ENCODE results near the gene TRIO.

The TRIO gene

DNA sequence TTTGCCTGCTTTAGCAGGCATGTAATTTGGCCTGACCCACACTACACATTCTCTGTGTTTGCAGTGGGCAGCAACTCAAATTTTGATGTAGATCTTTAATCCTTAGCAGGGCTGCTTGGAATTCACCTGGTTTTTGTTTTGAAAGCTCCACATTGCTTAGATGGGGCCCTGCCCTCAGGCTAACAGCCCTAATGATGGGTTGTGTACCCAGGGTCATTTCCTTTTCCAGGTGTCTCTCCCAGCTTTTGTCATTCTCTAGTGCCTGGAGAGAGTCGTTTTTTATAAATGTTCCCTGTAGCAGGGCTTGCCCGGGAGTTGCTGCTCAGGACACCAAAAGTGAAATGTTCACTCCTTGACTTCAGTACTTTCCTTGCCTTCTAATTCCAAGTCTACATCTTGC, 126.3 kb downstream of the TRIO start:
- Histone ChIP-seq H3K36me3 (no peaks in the 10 kb centered on the region), H3K4me1 (ENCODE audit: control insufficient read depth in 1 of 2, insufficient read depth in 1 of 2, low read depth in 1 of 2, low read length in 1 of 2) (peaks cover 5% of the 10 kb centered on the region in 2 experiments), H3K27me3 (no peaks in the 10 kb centered on the region), H3K9me3 (no peaks in the 10 kb centered on the region), H3K4me3 (ENCODE audit: low read depth in 1 of 2, low read length in 1 of 2) (no peak overlapping the region), H3K27ac (no peak overlapping the region)
- no peak for TF ChIP-seq CTCF (IDR thresholded peaks at IDR 0.05)

DNA sequence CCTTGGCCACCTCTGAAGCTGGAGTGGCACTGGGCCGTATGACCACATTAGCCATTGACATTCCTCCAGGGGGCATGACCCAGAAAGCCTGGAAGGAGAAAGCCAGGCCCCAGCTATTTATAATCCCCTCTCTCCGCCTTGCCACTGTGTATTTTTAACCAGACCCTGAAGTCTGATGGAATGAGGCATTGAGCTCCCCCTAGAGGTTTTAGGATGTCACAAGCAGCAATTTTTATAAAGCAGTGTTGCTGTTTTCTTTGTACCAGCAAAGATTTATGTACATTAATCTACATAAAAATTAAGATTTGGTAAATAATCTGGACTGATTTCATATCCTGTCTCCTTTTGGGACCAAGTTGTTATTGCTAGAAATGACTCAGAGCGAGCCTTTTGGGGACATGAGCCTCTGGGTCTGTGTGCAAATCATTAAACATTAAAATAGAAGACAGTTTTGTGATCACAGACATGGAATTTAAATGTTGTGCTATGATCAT, 127.1 kb downstream of the TRIO start:
- no peaks in the 10 kb centered on the region for H3K36me3 ChIP-seq
- H3K9me3 ChIP-seq = no peaks in the 10 kb centered on the region
- no peaks in the 10 kb centered on the region for H3K27me3 ChIP-seq
- H3K27ac ChIP-seq = no peak overlapping the region
- no peak for TF ChIP-seq CTCF (IDR thresholded peaks at IDR 0.05)
- no peak overlapping the region for H3K4me3 ChIP-seq (ENCODE audit: low read depth in 1 of 2, low read length in 1 of 2)
- H3K4me1 ChIP-seq (ENCODE audit: control insufficient read depth in 1 of 2, insufficient read depth in 1 of 2, low read depth in 1 of 2, low read length in 1 of 2) = no peaks in the 10 kb centered on the region

DNA sequence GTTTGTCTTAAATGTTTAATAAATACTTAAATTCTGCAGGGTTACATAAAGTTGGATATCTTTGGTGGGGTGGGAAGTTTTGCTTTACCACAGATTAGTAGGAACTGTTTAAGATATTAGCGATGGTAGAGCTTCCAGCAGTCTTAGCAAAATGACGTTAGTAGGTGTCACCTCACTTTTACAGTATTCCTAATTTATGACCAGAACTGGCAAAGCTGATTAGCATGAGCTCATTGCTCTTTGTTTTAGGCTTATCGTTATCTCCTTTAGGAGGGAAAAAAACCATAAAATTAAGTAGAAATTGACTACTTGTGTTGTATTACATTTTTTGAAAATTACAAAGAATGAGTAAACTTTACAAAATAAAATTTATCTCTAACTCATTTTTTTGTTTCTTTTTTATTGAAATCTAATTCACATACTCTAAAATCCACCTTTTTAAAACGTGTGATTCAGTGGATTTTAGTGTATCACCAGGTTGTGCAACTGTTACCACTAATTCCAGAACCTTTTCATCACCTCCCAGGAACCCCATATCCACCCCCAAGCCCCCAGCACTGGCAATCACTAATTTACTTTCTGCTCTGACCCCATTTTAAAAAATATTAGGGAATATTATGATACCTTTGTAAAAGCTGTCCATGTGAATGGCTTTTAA, 129.5 kb downstream of the TRIO start:
- Histone ChIP-seq H3K4me1 (ENCODE audit: control insufficient read depth in 1 of 2, insufficient read depth in 1 of 2, low read depth in 1 of 2, low read length in 1 of 2) (no peaks in the 10 kb centered on the region), H3K36me3 (no peaks in the 10 kb centered on the region), H3K27me3 (no peaks in the 10 kb centered on the region), H3K9me3 (no peaks in the 10 kb centered on the region), H3K4me3 (ENCODE audit: low read depth in 1 of 2, low read length in 1 of 2) (no peak overlapping the region), H3K27ac (no peak overlapping the region)
- no peak for TF ChIP-seq CTCF (IDR thresholded peaks at IDR 0.05)

DNA sequence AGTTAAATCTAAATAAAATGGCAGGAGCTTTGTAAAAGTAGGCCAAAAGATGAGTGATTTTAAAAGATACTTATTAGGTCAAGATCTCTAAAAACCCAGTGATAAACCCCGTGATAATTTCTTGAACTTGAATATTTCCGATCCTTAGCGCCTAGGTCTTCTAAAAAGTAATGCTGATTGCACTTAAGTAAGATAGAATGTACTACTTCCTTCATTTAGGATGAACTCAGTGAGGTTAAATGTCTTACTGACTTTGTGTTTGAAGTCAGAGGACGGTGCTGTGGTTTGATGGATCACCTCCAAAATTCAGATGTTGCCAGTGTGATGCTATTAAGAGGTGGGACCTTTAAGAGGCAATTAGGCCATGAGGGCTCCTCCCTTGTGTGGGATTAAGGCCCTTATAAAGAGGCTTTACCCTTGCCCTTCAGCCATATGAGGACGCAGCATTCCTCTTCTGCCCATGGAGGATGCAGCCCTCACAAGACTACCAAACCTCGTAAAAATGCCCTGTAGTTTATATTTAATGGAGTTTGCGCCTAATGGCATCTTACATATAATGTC, 130.1 kb downstream of the TRIO start:
- TF ChIP-seq CTCF (IDR thresholded peaks at IDR 0.05) = no peak
- Histone ChIP-seq H3K9me3 (no peaks in the 10 kb centered on the region), H3K36me3 (no peaks in the 10 kb centered on the region), H3K4me3 (ENCODE audit: low read depth in 1 of 2, low read length in 1 of 2) (no peak overlapping the region), H3K27ac (no peak overlapping the region), H3K4me1 (ENCODE audit: control insufficient read depth in 1 of 2, insufficient read depth in 1 of 2, low read depth in 1 of 2, low read length in 1 of 2) (no peaks in the 10 kb centered on the region), H3K27me3 (no peaks in the 10 kb centered on the region)

DNA sequence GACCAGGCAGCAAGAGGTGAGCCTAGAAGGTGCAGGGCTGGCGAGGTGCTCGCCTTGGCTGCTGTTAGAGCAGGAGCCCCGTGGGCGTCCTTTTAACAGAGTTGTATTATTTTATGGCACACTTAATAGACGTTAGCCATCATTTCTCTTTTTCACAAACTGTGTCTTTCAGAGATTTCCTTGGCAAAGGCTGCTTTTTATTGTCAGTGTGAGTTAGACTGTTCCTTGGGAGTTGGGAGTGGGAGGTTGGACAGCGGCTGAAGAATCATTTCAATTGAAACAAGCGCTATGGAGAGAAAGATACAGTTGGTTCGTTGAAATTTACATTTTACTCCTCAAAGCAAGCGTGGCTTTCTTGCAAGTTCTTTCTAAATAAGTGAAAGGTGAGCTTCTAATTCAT, 133.2 kb downstream of the TRIO start:
- Histone ChIP-seq H3K27me3 (no peaks in the 10 kb centered on the region), H3K9me3 (no peaks in the 10 kb centered on the region), H3K4me3 (ENCODE audit: low read depth in 1 of 2, low read length in 1 of 2) (no peak overlapping the region), H3K27ac (no peak overlapping the region), H3K36me3 (no peaks in the 10 kb centered on the region), H3K4me1 (ENCODE audit: control insufficient read depth in 1 of 2, insufficient read depth in 1 of 2, low read depth in 1 of 2, low read length in 1 of 2) (no peaks in the 10 kb centered on the region)
- no peak for TF ChIP-seq CTCF (IDR thresholded peaks at IDR 0.05)

All from neutrophil (primary cell).